ENCODE data around the gene PRRC2B.

DNA sequence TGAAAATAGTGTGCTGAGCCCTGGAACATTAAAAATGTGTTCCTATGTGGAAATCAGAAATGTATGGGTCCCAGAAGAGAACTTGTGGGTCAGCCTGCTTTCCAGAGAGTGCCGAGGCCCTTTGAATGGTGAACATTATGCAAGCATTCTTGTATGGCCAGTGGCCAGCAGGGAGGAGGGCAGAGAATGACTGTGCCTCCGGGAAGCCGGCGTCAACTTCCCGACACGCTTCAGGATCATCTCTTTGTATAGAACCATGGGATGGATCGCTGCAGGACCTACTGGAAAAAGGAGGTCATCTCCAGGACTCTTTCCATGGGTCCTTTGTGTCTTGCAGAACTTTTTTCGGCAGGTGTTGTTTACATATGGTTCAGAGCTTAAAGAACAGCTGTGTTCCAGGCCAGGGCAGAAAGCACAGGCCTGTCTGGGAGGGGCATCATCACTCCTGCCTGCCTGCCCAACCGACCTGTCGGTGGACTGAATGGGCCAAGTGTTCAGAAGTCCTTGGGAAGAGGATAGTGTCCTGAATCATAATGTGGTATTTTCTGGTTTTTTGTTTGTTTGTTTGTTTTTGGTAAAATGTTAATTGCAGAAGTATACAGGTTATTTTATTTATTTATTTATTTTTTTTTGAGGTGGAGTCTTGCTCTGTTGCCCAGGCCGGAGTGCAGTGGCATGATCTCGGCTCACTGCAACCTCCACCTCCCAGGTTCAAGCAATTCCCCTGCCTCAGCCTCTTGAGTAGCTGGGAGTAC is 9.0 kb downstream of the PRRC2B start:
- TF ChIP-seq EZH2 (IDR thresholded peaks at IDR 0.05; ENCODE audit: low read depth, low read length, severe bottlenecking) (no peak), CEBPB (IDR thresholded peaks at IDR 0.05; ENCODE audit: low read depth, low read length) (no peak), YY1 (IDR thresholded peaks at IDR 0.05; ENCODE audit: low read depth, low read length) (no peak), JUN (IDR thresholded peaks at IDR 0.05; ENCODE audit: low read depth, low read length) (no peak)

Data from H1 (cell line).